Fibroblast of skin of right biceps (primary cell): ENCODE measurements around the gene TDRD9.

Experiments
- DNase-seq: peaks from one replicate; pipeline ENCODE4 v3.0.0-alpha.2; 2013

Gene TDRD9

GRCh38 chr14:104081261-104081835, 153.1 kb downstream of the TDRD9 start:
- DNase-seq, result no peak

- no peak for DNase-seq
Measured at GRCh38 chr14:104081951-104082464, 153.8 kb downstream of the TDRD9 start.

- no peak for DNase-seq
Measured at GRCh38 chr14:104082807-104083206, 154.6 kb downstream of the TDRD9 start.

- DNase-seq, result no peak
Measured at GRCh38 chr14:104084251-104085002, 156.2 kb downstream of the TDRD9 start.

- no peak for DNase-seq
Measured at GRCh38 chr14:104085032-104085888, 157.0 kb downstream of the TDRD9 start, which contains the start of gene ASPG. Gene ASPG (plus strand): TSS chr14:104085700. CDS start chr14:104085771, 71 bp downstream.

- DNase-seq, result no peak
Measured at GRCh38 chr14:104085889-104086201, 157.6 kb downstream of the TDRD9 start.

GRCh38 chr14:104086210-104086660, 158.0 kb downstream of the TDRD9 start:
- DNase-seq, result no peak

GRCh38 chr14:104086661-104087461, 158.6 kb downstream of the TDRD9 start:
- no peak for DNase-seq

GRCh38 chr14:104087505-104087904, 159.2 kb downstream of the TDRD9 start:
- DNase-seq, result no peak

- no peak for DNase-seq
Measured at GRCh38 chr14:104087981-104088850, 160.0 kb downstream of the TDRD9 start.

- no peak for DNase-seq
Measured at GRCh38 chr14:104090071-104090748, 162.0 kb downstream of the TDRD9 start.

- DNase-seq, result no peak
Measured at GRCh38 chr14:104091061-104091926, 163.0 kb downstream of the TDRD9 start.

GRCh38 chr14:104091927-104092771, 163.9 kb downstream of the TDRD9 start:
- DNase-seq, result no peak

- DNase-seq, result no peak
Measured at GRCh38 chr14:104092931-104093365, 164.7 kb downstream of the TDRD9 start.

- no peak for DNase-seq
Measured at GRCh38 chr14:104093366-104094055, 165.3 kb downstream of the TDRD9 start.

GRCh38 chr14:104094056-104094708, 165.9 kb downstream of the TDRD9 start:
- no peak for DNase-seq

GRCh38 chr14:104094709-104095425, 166.6 kb downstream of the TDRD9 start:
- DNase-seq, result peak; percentile 26
